HG03521 (cell line): Measurements from ENCODE around the gene CFAP45.

ENCODE experiments used
- ATAC-seq: cut with Tn5 transposase; IDR thresholded peaks from one replicate; pipeline ENCODE4 v1.9.1; 2021; ENCODE audit warnings: mild to moderate bottlenecking, moderate library complexity; ENCODE audit not compliant: unreplicated experiment

CFAP45 gene

GRCh38 chr1:159828581-159829272 is 71.2 kb downstream of the CFAP45 start:
- no peak for ATAC-seq

- no peak for ATAC-seq
Observed at GRCh38 chr1:159828176-159828575, 71.8 kb downstream of the CFAP45 start.

- no peak for ATAC-seq
Observed at GRCh38 chr1:159827549-159827948, 72.4 kb downstream of the CFAP45 start.

GRCh38 chr1:159827102-159827490 is 72.9 kb downstream of the CFAP45 start:
- no peak for ATAC-seq

- no peak for ATAC-seq
Observed at GRCh38 chr1:159826441-159827101, 73.4 kb downstream of the CFAP45 start, which contains the start of gene SLAMF8. Gene SLAMF8, plus strand, starts transcription at chr1:159826873. Its CDS starts 26 bp downstream, at chr1:159826899.

- ATAC-seq = no peak
Observed at GRCh38 chr1:159825564-159825963, 74.4 kb downstream of the CFAP45 start.

GRCh38 chr1:159823406-159823805 is 76.6 kb downstream of the CFAP45 start:
- no peak for ATAC-seq
